CD4-positive, CD25-positive, alpha-beta regulatory T cell (primary cell): ENCODE results near the gene KLHL34. TPM values are rescaled to one million over a fixed set of nuclear protein-coding genes. Genes with fewer than 3 reads are reported as not detected.

Experiments used
- ATAC-seq, 2 donors: fragments of 150-1000 bp; cut with Tn5 transposase; one replicate each; pipeline ENCODE4 v1.10.0; 2021; ENCODE audit warnings: low read depth in 2 of 2, moderate number of reproducible peaks in 2 of 2, moderate library complexity in 1 of 2
- DNase-seq, 3 donors: peaks; one replicate each; pipeline versions ENCODE4 v3.0.0 to v3.0.0-alpha.2; 2012 to 2022; ENCODE audit warnings: mixed read lengths in 1 of 3
- H3K27ac ChIP-seq: one replicate; pipeline ENCODE4 v1.7.0; 2013; ENCODE audit warnings: mild to moderate bottlenecking, low read length; ENCODE audit not compliant: insufficient read depth, poor library complexity, severe bottlenecking
- H3K27me3 ChIP-seq: one replicate; pipeline ENCODE4 v1.7.0; 2013; ENCODE audit warnings: low read length; ENCODE audit not compliant: control insufficient read depth, insufficient read depth
- H3K36me3 ChIP-seq: one replicate; pipeline ENCODE4 v1.7.0; 2013; ENCODE audit warnings: mild to moderate bottlenecking, low read length, moderate library complexity; ENCODE audit not compliant: control insufficient read depth, insufficient read depth
- H3K4me1 ChIP-seq: 2 replicates; pipeline ENCODE4 v1.7.0; 2013; ENCODE audit warnings: mild to moderate bottlenecking, low read length; ENCODE audit not compliant: insufficient read depth, control insufficient read depth, poor library complexity, severe bottlenecking
- H3K4me3 ChIP-seq: one replicate; pipeline ENCODE4 v1.7.0; 2013; ENCODE audit warnings: low read depth, mild to moderate bottlenecking, low read length, moderate library complexity
- H3K9me3 ChIP-seq, 2 experiments: 1 replicate in 1 of 2; 2 replicates in 1 of 2; pipeline ENCODE4 v1.7.0; 2013; ENCODE audit warnings: low read length in 2 of 2, mild to moderate bottlenecking in 1 of 2, moderate library complexity in 1 of 2; ENCODE audit not compliant: control insufficient read depth in 2 of 2
- H3K27ac Mint-ChIP-seq, 3 donors: one replicate each; pipeline ENCODE4 v1.8.0; 2020 to 2022; ENCODE audit warnings: mild to moderate bottlenecking in 3 of 3, mixed read lengths in 3 of 3, moderate library complexity in 2 of 3
- H3K27me3 Mint-ChIP-seq: one replicate; pipeline ENCODE4 v1.8.0; 2022; ENCODE audit warnings: mild to moderate bottlenecking, mixed read lengths
- H3K36me3 Mint-ChIP-seq: one replicate; pipeline ENCODE4 v1.8.0; 2020; ENCODE audit warnings: mixed read lengths
- H3K4me1 Mint-ChIP-seq, 4 donors: one replicate each; pipeline ENCODE4 v1.8.0; 2020 to 2022; ENCODE audit warnings: mixed read lengths in 4 of 4, mild to moderate bottlenecking in 1 of 4
- H3K4me3 Mint-ChIP-seq, 4 donors: one replicate each; pipeline ENCODE4 v1.8.0; 2020 to 2022; ENCODE audit warnings: mild to moderate bottlenecking in 4 of 4, mixed read lengths in 4 of 4, moderate library complexity in 3 of 4
- H3K9me3 Mint-ChIP-seq, 7 donors: one replicate each; pipeline ENCODE4 v1.8.0; 2020 to 2022; ENCODE audit warnings: mixed read lengths in 7 of 7, mild to moderate bottlenecking in 3 of 7, moderate library complexity in 2 of 7
- polyA plus RNA-seq, 4 donors: library from polyadenylated mRNA; unstranded; fragments of 300-500 nt; fragmentation: Illumina TruSeq; gene quantifications; one replicate each; pipeline ENCODE4 v1.2.3, GENCODE V29; 2021
- total RNA-seq: library from RNA; stranded (reverse); gene quantifications from one replicate; pipeline ENCODE4 v1.2.3, GENCODE V29; 2022

Gene KLHL34
- total and polyA plus RNA-seq, 5 donors from 2014 or later = 0.89 to 4.3 (median 3.4) TPM

DNA sequence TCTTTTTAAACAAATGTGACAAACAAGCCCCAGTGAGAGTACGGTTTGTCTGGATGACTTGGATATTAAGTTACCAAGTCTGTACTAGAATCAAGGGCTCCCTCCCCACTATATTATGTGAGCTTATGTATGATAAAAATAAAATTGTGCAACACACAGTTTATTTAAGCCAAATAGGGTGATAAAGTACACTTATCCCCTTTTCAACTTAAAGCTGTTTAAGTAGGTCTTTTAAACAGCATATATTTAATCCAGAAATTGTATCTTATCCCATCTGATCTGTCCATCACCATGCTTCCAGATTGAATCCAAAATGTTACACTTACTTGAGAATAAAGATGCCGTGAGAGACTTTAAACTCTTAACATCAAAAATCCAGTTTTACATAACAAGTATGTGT is 2.0 kb upstream of the KLHL34 start:
- Histone ChIP-seq H3K4me1 (no peaks in the 10 kb centered on the region), H3K27ac (no peak overlapping the region), H3K36me3 (no peaks in the 10 kb centered on the region), H3K9me3 (no peaks in the 10 kb centered on the region), H3K27me3 (no peaks in the 10 kb centered on the region), H3K4me3 (no peak overlapping the region)
- Mint-ChIP-seq H3K4me1 (peaks cover 0 to 14% (median 2%) of the 10 kb centered on the region in 4 donors), H3K36me3 (peaks cover 3% of the 10 kb centered on the region), H3K27me3 (no peaks in the 10 kb centered on the region), H3K4me3 (peak overlapping the region in 1 of 4 donors; percentile 45), H3K27ac (no peak overlapping the region), H3K9me3 (peaks cover 0 to 10% (median 0%) of the 10 kb centered on the region in 7 donors)
- DNase-seq = no peak
- no peak for ATAC-seq

DNA sequence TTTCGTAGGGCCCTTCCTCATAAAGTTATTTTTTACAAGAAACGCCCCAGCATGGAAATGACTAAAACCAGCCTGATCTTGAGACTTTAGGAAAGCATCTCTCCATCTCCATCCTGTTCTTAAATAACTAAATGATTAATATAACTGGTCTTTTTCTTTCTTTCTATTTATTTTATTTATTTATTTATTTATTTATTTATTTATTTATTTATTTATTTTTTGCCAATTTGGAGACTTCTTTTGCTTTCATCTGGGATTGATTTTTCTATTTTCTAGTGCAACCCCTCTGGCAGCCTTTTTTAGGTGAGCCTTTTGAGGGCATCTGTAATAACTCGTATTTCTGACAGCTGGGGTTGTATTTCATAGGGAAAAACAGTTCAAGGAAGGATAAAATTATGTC is 1.2 kb upstream of the KLHL34 start:
- no peaks in the 10 kb centered on the region for H3K4me1 ChIP-seq
- peaks cover 0 to 10% (median 0%) of the 10 kb centered on the region in 7 donors for H3K9me3 Mint-ChIP-seq
- H3K27me3 Mint-ChIP-seq = no peaks in the 10 kb centered on the region
- peaks cover 3% of the 10 kb centered on the region for H3K36me3 Mint-ChIP-seq
- H3K27ac Mint-ChIP-seq = peak overlapping the region; percentile 64 to 95 (median 92)
- DNase-seq = no peak
- no peaks in the 10 kb centered on the region for H3K27me3 ChIP-seq
- H3K27ac ChIP-seq = no peak overlapping the region
- peaks cover 0 to 22% (median 4%) of the 10 kb centered on the region in 4 donors for H3K4me1 Mint-ChIP-seq
- H3K36me3 ChIP-seq = no peaks in the 10 kb centered on the region
- ATAC-seq = no peak
- no peaks in the 10 kb centered on the region for H3K9me3 ChIP-seq
- H3K4me3 Mint-ChIP-seq = peak overlapping the region; percentile 77 to 86 (median 84)
- H3K4me3 ChIP-seq = peak overlapping the region; percentile 53

DNA sequence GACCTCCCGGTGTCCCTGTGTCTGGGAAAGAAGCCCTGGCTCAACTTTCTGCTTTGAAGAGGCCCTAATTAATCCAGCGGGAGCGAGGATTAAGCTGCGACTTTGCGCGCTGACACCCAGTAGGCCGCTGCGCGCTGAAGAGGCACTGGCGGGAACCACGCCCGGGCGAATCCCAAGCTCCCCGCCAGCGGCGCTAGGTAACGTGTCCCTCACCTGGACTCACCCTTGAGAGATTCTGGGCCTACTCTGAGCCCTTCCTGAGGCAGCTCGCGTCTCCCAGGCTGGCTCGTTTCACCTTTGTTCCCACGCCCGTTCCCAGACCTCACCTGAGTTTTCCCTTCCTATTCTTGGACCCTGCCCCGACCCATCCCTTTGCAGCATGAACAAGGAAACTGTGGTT is 616 bp upstream of the KLHL34 start:
- peaks cover 0 to 24% (median 5%) of the 10 kb centered on the region in 4 donors for H3K4me1 Mint-ChIP-seq

DNA sequence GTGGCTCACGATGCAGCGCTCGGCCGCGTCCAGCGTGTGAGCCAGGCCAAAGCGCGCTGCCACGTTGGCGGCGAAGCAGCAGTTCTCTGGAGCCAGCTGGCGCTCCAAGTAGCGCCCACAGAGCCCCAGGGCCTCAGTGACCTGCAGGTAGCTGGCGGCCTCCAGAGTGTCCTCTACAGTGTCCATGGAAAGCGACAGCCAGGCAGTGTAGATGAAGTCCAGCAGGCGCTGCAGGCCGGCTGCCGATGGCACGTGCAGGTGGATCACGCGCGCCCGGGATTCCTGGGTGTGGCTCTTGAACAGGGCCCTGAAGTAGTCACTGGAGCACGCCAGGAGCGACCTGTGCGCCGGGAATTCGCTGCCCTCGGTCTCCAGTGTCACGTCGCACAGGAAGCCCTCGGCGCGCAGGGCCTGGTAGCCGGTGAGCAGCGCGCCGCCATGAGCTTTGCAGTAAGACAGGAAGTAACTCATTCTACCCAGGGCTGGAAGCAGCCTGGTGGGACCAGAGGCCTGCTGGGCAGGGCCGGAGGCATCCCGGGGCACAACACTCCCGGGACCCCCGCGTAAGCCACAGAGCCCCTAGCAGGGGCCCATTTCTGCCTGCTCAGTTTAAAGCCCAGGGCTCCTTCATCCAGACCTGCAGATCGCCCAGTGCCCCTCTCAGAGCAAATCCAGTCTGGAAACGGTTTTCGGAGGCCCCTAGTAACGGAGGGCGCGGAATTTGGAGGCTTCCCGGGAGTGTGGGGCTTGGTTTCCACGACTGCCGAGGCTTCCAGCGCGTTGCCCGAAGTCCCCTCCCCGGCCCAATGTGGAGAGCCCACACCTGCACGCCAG is 595 bp downstream of the KLHL34 start:
- H3K4me3 ChIP-seq = no peak overlapping the region
- peak overlapping the region; percentile 86 to 90 (median 87) for H3K4me3 Mint-ChIP-seq
- H3K27ac ChIP-seq = no peak overlapping the region

More for the DNA sequence above, 616 bp upstream of the KLHL34 start:
- DNase-seq (peak in 1 of 3 donors; percentile 23), ATAC-seq (no peak)
- peak overlapping the region; percentile 64 to 95 (median 92) for H3K27ac Mint-ChIP-seq
- H3K9me3 ChIP-seq = no peaks in the 10 kb centered on the region
- peaks cover 3% of the 10 kb centered on the region for H3K36me3 Mint-ChIP-seq
- no peaks in the 10 kb centered on the region for H3K36me3 ChIP-seq
- no peaks in the 10 kb centered on the region for H3K4me1 ChIP-seq
- H3K27me3 ChIP-seq = no peaks in the 10 kb centered on the region
- H3K9me3 Mint-ChIP-seq = peaks cover 0 to 10% (median 0%) of the 10 kb centered on the region in 7 donors
- H3K4me3 ChIP-seq = peak overlapping the region; percentile 53
- H3K4me3 Mint-ChIP-seq = peak overlapping the region; percentile 77 to 86 (median 84)
- no peak overlapping the region for H3K27ac ChIP-seq
- no peaks in the 10 kb centered on the region for H3K27me3 Mint-ChIP-seq

DNA sequence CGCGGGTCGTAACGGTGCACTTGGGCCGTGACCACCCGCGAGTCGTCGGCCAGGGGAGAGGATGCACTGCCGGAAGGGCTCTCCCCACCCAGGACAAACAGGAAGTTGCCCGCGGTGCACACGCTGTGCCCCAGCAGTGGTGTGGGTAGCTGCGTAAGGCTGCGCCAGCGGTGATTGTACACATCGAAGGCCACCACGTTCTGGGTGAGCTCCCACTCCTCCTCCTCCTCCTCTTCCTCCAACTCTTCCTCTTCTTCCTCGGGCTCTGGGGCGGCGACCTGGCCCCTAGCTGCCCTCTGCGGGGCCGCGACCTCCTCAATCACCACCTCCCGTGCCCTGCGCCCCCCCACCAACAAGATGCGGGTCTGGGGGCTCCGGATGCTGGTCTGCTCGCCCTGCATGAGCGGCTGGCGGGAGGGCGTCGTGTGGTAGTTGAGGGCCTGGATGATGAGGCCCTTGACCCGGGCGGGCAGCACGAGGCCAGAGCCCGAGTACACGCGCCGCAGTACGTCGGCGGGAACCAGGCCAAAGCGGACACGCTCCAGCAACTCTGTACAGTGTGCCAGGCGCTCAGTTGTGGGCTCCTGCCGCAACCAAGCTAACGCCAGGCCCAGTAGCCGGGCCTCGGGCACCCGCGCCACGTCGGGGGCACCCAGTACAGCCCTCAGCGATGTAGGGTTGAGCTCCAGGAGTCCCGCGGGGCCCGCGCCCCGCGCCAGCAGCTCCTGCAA is 1.4 kb downstream of the KLHL34 start:
- ATAC-seq (no peak), DNase-seq (no peak)
- no peaks in the 10 kb centered on the region for H3K27me3 Mint-ChIP-seq
- H3K27ac ChIP-seq = no peak overlapping the region
- no peak overlapping the region for H3K27ac Mint-ChIP-seq
- no peaks in the 10 kb centered on the region for H3K36me3 ChIP-seq
- no peaks in the 10 kb centered on the region for H3K36me3 Mint-ChIP-seq
- peaks cover 0 to 2% (median 0%) of the 10 kb centered on the region in 7 donors for H3K9me3 Mint-ChIP-seq
- H3K4me3 Mint-ChIP-seq = no peak overlapping the region
- no peaks in the 10 kb centered on the region for H3K27me3 ChIP-seq
- H3K4me3 ChIP-seq = no peak overlapping the region
- no peaks in the 10 kb centered on the region for H3K9me3 ChIP-seq
- peaks cover 0 to 24% (median 5%) of the 10 kb centered on the region in 4 donors for H3K4me1 Mint-ChIP-seq
- H3K4me1 ChIP-seq = no peaks in the 10 kb centered on the region

More for the DNA sequence above, 595 bp downstream of the KLHL34 start:
- H3K27me3 Mint-ChIP-seq = no peaks in the 10 kb centered on the region
- peaks cover 3% of the 10 kb centered on the region for H3K36me3 Mint-ChIP-seq
- H3K27ac Mint-ChIP-seq = peak overlapping the region; percentile 73 to 92 (median 86)
- Histone ChIP-seq H3K4me1 (no peaks in the 10 kb centered on the region), H3K27me3 (no peaks in the 10 kb centered on the region), H3K9me3 (no peaks in the 10 kb centered on the region), H3K36me3 (no peaks in the 10 kb centered on the region)
- DNase-seq (peak in 2 of 3 donors; percentile 38 to 47), ATAC-seq (peak; percentile 60 to 69)
- peaks cover 0 to 6% (median 0%) of the 10 kb centered on the region in 7 donors for H3K9me3 Mint-ChIP-seq
- peaks cover 0 to 24% (median 5%) of the 10 kb centered on the region in 4 donors for H3K4me1 Mint-ChIP-seq

DNA sequence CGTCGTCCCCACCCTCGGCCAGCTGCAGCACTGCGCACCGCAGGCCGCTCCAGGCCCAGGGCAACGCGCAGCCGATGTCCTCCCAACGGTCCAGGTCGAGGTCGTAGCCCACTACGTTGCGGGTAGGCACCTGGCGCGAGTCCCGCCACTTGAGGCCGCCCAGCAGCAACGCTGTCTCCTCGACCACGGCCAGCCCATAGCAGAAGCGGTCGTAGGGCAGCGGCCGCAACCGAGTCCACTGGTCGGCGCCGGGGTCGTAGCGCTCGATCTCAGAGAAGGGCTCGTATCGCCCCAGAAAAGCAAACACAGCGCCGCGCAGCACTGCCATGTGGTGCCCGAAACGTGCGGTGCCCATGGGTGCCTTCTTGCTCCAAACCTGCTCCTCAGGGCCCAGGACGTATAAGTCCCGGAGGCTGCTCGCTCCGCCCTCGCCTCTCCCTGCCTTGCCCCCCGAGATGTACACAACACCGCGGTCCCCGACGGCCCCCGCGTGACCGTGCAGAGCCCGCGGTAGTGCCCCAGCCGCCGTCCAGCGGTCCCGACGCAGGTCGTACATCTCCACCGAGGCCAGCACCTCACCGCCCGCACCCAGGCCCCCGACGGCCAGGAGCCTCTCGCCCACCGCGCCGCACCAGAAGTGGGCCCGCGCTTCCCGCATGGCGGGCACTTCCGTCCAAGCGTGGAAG is 2.1 kb downstream of the KLHL34 start:
- Histone ChIP-seq H3K27me3 (no peaks in the 10 kb centered on the region), H3K4me1 (no peaks in the 10 kb centered on the region), H3K9me3 (no peaks in the 10 kb centered on the region), H3K36me3 (no peaks in the 10 kb centered on the region), H3K27ac (no peak overlapping the region), H3K4me3 (no peak overlapping the region)
- H3K27ac Mint-ChIP-seq = peak overlapping the region in 2 of 3 donors; percentile 31 to 32
- ATAC-seq = no peak
- H3K27me3 Mint-ChIP-seq = no peaks in the 10 kb centered on the region
- peaks cover 0 to 24% (median 5%) of the 10 kb centered on the region in 4 donors for H3K4me1 Mint-ChIP-seq
- peaks cover 0 to 2% (median 0%) of the 10 kb centered on the region in 7 donors for H3K9me3 Mint-ChIP-seq
- DNase-seq = no peak
- H3K4me3 Mint-ChIP-seq = peak overlapping the region in 1 of 4 donors; percentile 30
- peaks cover 2% of the 10 kb centered on the region for H3K36me3 Mint-ChIP-seq

DNA sequence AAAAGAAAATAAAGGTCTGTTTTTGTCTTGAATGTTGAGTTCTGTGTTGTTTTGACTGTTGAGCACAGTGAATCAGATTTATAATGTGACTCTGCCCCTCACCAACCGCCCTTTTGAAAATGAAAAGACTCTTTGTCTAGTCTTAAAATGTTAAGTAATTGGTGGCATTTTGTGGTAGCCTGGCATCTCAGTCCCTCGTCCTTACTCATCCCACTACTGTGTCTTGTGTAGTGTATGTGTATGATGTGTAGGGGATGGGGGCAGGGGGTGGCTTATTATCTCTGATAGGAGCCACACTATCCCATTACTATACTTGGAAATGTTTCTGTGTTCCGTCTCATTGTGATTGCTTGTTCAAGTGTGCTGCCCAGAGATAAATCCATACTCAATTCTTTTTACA is 12.2 kb downstream of the KLHL34 start:
- H3K27me3 ChIP-seq = no peaks in the 10 kb centered on the region
- H3K9me3 Mint-ChIP-seq = no peaks in the 10 kb centered on the region
- no peak for ATAC-seq
- no peak for DNase-seq
- no peaks in the 10 kb centered on the region for H3K9me3 ChIP-seq
- peaks cover 8% of the 10 kb centered on the region for H3K36me3 Mint-ChIP-seq
- no peaks in the 10 kb centered on the region for H3K4me1 ChIP-seq
- no peak overlapping the region for H3K4me3 Mint-ChIP-seq
- no peaks in the 10 kb centered on the region for H3K4me1 Mint-ChIP-seq
- H3K27ac Mint-ChIP-seq = no peak overlapping the region
- no peaks in the 10 kb centered on the region for H3K36me3 ChIP-seq
- H3K27me3 Mint-ChIP-seq = no peaks in the 10 kb centered on the region
- no peak overlapping the region for H3K27ac ChIP-seq
- no peak overlapping the region for H3K4me3 ChIP-seq
